IPS-18c (cell line): Measurements from ENCODE around the gene ARHGAP19.

Experiments used
- H3K4me3 ChIP-seq: 2 replicates; pipeline ENCODE4 v1.7.0; 2013; ENCODE audit warnings: low read depth, mild to moderate bottlenecking, low read length, moderate library complexity; ENCODE audit not compliant: insufficient read depth
- H3K9me3 ChIP-seq: one replicate; pipeline ENCODE4 v1.6.1; 2013; ENCODE audit warnings: mild to moderate bottlenecking, low read length, moderate library complexity; ENCODE audit not compliant: control insufficient read depth, insufficient read depth

ARHGAP19 gene

DNA sequence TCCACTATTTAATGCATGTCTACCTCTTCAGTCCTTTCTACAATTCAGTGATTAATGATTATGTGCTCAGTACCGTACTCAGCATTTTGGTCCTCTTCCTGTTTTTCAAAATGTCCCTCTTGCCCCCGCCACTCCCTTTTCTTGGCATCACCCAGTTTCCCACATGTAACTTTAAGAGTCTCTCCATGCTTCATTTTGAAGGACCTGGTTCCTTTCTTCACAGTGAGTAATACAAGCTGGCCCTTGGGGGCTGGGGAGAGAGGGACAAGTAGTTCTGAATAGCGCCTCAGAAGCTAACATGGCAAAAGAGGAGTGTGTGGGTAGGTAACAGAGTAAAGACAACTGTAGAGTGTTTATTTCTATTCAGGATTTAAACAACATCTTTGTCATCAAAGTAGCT, 72.1 kb downstream of the ARHGAP19 start:
- H3K4me3 ChIP-seq, result no peak overlapping the region
- H3K9me3 ChIP-seq, result peaks cover 2% of the 10 kb centered on the region

DNA sequence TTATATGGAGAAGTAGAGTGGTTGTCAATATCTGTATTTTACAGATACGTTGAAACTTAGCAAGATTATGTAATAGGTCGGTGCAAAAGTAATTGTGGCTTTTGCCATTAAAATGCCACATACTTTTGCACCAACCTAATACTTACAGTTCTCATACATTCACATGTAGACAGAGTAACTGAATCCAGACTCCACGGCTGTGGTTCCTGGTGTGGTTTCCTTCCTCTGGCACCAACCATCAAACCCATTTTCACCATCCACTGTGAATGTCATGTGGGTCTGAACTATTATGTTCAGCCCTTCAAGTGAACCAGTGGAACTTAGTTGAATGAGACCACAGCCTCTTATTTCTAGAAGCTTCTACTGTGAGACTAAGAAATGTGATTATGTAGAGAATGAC, 75.1 kb downstream of the ARHGAP19 start:
- no peak overlapping the region for H3K4me3 ChIP-seq
- H3K9me3 ChIP-seq, result peaks cover 2% of the 10 kb centered on the region

DNA sequence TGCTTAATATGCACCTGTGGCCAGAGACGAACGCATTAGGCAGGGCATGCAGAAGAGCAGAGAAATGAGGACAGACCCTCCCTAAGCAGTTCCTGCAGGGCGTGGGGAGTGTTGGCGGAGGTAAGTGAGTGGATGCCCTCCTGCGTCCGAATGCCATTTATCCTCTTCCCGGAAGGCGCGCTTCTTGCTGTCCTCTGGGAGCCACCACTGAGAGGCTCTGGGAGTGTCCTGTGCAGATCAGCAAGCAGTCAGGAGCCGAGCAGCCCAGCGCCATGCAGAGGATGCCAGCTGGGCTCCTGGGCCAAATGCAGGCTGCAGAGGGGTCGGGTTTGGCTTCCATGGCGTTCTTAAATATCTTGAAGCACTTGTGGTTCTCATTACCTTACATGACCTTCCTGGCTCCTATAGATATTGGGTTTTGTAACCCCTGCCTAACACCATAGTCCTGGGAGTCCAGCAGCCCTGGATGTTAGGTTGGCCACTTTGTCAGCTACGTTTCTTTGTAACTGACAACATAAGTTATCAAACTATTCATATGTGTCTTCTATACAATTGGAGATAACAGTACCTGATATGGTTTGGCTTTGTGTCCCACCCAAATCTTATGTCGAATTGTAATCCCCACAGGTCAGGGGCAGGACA, 76.7 kb downstream of the ARHGAP19 start:
- no peaks in the 10 kb centered on the region for H3K9me3 ChIP-seq
- no peak overlapping the region for H3K4me3 ChIP-seq

DNA sequence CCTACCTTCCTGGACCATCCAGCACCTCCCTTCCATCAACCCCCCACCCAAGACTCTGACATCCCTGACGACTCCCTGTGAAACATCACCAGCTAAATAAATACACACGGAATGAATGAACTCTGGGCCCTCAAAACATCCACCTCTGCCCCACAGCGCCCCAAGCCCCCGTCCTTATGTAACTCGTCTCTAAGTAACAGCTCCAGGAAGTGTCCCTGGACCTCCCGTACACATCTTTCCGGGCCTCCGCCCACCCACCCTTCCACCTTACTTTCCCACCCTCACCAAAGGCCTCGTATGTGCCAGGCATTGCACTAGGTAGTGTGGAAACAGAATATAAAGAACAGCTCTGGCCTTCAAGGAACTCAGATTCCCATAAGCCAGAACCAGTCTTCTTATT, 79.0 kb downstream of the ARHGAP19 start:
- H3K9me3 ChIP-seq, result no peaks in the 10 kb centered on the region

DNA sequence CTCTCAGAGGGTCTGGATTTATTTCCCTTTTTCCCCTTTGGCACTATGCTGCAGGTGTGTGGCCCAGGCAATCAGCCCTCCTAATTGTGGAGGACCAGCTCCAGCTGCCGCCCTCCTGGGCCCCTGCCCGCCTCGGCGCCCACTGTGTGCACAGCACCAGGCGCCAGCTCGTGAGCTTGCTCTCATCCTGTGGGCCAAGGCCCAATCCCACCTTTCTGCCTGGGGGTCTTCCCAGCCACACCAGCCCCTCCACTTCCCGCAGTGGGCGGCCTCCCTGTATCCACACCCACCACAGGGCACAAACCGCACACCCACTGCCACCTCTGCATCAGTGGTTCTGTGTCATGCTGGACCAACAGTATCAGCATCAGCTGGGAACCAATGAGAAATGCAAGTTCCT, 81.2 kb downstream of the ARHGAP19 start:
- no peak overlapping the region for H3K4me3 ChIP-seq
- no peaks in the 10 kb centered on the region for H3K9me3 ChIP-seq

More for the DNA sequence above, 79.0 kb downstream of the ARHGAP19 start:
- H3K4me3 ChIP-seq, result no peak overlapping the region

DNA sequence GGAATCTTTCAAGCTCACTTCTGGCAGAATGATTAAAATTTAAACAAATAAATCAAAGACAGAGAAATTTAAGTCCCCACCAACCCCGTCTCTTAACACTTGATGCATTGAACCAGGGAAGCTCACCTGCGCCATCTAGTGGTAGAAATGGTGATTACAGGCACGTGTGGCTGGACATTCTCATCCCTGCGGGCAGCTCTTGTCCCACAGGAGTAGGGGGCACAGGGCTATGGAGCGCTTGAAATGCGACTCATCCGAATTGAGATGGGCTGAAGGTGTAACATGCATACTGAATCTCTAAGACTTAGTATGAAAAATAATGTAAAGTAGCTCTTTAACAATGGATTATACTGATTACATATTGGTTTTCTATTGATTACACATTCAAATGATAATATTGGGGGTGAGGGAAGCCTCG, 81.9 kb downstream of the ARHGAP19 start:
- H3K4me3 ChIP-seq, result no peak overlapping the region

DNA sequence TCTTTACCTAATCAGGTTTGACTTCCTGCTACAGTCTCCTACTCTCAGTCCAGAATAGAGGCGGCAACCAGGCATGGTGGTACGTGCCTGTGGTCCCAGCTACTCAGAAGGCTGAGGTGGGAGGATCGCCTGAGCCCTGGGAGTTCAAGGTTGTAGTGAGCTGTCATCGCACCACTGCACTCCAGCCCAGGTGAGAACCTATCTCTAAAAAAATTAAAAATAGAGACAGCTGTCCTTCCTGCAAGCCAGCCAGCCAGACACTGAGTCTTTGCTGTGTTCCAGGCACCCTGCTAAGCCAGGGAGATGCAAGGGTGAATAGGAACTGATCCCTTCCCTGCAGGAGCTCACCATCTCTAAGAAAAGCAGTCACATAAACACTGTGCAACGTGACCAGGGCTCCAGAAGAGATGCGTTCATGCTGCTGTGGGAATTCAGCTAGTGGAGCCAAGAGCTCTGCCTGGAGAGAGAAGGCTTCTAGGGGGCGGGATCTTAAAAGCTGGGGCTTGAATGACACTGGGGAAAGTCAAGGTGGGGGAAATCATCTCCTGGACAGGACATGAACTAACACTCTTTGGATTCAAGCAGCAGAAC, 84.6 kb downstream of the ARHGAP19 start:
- Histone ChIP-seq H3K9me3 (no peaks in the 10 kb centered on the region), H3K4me3 (no peak overlapping the region)

More for the DNA sequence above, 81.9 kb downstream of the ARHGAP19 start:
- no peaks in the 10 kb centered on the region for H3K9me3 ChIP-seq

DNA sequence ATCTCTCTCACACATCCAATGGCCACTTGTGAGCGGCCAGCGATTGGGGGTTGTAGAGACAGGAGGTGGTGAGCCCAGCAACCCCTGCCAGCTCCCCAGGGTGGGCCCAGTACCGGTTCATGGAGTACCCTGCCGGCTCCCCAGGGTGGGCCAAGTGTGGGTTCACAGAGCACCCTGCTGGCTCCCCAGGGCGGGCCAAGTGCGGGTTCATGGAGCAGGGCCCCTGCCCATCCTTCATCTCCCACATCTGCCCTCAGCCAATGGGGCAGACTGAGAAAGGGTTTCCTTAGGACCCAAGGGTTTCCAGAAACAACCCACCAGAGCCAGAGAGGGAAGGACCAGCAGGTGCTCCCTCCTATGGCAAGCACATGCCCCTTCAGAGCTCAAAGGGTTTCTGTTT, 85.3 kb downstream of the ARHGAP19 start:
- Histone ChIP-seq H3K4me3 (no peak overlapping the region), H3K9me3 (no peaks in the 10 kb centered on the region)

DNA sequence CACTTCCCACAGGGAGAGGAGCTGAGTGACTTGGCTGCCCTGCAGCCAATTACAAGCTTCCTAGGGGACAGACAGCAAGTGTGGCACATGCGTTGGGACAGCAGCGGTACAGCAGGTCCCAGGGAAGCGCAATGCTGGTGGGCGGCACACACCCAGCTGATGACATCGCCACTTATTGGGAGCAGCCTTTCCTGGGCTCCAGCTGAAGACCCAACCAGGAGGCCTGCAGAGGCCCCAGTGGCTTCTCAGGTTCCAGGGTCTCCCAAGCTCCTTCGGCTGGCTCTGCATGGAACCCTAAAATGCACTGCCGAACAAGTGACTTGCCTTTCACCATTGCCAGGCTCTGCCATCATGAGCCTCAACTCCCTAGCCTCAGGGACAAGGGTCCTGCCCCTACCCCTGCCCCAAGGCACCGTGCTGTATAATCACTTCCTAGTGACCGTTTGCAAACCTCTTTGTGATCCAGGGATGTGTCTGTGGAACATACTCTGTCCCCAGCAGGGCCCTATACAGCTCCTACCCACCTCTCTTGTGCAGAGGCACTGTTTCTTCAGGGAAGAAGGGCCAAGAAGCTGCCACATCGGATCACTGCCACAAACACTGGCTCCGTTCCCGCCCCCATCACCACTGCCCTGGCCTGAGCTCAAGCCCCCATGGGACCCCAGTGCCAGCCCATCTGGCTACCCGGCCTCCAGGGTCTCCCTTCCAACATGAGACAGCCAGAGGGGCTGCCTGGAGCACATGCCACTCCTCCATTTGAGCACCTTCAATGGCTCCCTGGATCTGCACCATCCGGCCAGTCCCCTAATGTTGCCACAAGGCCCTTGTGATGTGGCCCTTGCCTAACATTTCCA, 87.4 kb downstream of the ARHGAP19 start:
- Histone ChIP-seq H3K4me3 (no peak overlapping the region), H3K9me3 (no peaks in the 10 kb centered on the region)

DNA sequence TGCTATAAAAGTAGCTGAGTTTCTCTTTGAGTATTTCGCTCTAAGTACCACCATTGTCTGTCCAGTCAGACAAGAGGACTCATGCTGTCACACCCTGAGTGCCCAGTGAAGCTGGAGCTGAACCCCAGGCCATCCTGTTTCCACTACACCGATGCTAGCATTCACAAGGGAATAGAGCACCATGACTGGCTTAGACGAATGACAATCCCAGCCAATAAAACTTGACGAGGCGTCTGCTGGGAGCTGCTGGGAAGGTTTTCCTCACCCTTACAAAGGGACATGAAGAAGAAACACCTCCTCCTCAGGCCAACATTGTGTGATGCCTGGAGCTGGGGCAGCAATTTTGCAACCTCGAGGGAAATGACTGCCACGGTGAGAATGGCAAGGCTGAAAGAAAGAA, 89.2 kb downstream of the ARHGAP19 start:
- no peak overlapping the region for H3K4me3 ChIP-seq
- no peaks in the 10 kb centered on the region for H3K9me3 ChIP-seq

DNA sequence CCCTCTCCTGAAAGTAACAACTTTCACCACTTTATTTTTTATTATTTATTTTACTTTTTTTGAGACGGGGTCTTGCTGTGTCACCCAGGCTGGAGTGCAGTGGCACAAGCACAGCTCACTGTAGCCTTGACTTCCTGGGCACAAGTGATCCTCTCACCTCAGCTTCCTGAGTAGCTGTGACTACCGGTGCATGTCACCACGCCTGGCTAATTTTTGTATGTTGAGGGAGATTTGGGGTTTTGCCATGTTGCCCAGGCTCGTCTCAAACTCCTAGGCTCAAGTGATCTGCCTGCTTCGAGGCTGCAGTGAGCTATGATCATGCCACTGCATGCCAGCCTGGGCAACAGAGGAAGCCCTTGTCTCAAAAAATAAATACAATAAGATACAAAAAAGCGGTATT, 91.8 kb downstream of the ARHGAP19 start:
- Histone ChIP-seq H3K9me3 (no peaks in the 10 kb centered on the region), H3K4me3 (no peak overlapping the region)

DNA sequence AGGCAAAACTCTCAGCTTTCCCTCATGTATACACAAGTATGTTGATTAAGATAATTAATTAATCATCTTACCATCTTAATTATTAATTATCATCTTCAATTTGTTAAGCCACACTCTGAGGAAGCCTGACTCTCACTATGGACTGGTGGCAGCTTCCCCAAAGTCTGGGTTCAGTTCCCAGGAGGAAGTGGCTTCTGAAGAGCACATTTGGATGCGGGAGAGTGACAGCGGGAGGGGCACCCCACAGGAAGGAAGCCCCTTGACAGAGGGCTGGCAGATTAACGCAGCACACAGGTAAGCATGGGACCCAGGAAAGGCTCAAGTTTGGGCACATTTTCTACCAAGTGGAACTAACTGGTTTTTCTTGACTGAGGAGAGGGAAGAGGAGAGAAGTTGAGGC, 93.3 kb downstream of the ARHGAP19 start:
- Histone ChIP-seq H3K9me3 (no peaks in the 10 kb centered on the region), H3K4me3 (no peak overlapping the region)

DNA sequence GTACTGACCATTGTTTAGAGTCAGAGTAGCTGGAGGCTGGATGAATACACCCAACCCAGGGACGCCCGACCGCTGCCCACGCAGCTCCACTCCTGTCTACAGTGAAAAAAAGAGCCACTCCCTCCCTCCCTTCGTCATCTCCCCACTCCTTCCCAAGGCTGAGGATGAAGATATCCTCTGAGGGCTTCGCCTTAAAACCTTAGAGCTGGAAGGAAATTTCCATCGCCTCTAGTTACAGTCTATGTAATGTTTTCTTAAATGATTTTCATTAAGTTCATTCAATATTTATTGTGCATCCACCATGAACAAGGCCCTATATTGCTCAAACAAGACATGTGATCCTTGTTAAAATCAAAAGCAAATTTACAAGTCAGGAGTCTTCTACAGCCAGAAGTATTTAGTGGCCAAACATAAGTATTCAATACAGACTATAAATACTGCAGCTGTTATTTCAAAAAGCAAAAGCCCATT, 95.4 kb downstream of the ARHGAP19 start:
- Histone ChIP-seq H3K4me3 (no peak overlapping the region), H3K9me3 (no peaks in the 10 kb centered on the region)

DNA sequence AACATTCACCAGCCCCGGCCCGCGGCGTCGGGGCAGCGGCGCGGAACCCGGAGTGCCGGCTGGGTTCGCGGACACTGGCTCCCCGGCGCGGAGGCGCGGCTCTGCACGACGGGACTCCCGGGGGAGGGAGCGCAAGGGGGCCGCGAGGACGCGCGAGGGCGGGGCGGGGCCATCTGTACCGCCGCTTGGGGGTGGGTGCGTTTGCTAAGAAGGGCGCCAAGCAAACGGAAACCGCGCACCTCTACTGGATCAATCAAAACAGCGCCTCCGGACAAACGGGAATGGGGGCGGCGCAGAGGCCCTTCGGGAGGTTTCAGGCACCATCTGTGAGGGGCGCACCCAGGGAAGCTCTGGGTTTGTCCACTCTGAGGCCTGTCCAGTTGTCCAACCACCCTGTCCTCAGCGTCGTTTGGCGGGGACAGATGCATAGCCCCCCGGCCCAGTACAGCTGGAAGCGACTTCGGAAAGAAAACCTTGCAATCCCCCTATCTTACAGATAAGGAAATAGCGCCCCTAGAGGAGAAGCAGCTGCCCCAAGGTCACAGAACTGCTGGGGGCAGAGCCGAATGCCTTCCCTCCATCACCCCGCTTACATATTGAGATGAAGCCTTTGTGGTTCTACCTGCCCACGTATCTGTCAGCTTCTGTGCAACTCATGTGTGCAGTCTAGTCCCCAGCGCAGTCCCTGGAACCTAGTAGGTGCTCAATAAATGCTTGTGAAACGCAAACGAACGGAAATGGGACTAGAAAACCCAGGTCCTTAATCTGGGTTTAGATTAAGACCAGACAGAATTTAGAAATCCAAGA, 96.0 kb downstream of the ARHGAP19 start:
- H3K4me3 ChIP-seq, result peak overlapping the region; percentile 74

DNA sequence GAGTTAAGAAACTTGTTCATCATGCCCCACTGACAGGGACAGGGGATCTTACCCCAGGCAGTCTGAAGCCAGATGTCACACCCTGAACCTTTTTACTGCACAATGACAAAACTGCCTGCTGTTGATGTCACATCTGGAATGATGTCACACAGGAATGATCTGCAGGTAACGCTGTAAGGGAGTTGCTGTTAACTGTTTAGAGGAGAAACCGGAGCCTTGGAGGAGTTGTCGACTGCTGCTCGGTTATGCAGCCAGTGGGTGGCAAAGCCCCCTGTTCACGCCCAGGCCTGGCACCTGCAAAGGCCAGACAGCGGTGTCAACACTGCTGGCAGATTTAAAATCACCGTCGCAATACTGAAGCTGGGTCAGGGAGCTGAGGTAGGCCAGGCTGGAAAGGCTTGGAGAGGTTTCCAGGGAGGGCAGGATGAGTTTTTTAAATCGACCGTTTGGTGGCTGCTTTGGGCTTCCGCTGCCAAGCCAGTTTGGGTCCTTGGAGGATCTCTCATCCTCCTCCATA, 96.7 kb downstream of the ARHGAP19 start:
- H3K4me3 ChIP-seq, result peak overlapping the region; percentile 74
- no peaks in the 10 kb centered on the region for H3K9me3 ChIP-seq

More for the DNA sequence above, 96.0 kb downstream of the ARHGAP19 start:
- H3K9me3 ChIP-seq, result no peaks in the 10 kb centered on the region

DNA sequence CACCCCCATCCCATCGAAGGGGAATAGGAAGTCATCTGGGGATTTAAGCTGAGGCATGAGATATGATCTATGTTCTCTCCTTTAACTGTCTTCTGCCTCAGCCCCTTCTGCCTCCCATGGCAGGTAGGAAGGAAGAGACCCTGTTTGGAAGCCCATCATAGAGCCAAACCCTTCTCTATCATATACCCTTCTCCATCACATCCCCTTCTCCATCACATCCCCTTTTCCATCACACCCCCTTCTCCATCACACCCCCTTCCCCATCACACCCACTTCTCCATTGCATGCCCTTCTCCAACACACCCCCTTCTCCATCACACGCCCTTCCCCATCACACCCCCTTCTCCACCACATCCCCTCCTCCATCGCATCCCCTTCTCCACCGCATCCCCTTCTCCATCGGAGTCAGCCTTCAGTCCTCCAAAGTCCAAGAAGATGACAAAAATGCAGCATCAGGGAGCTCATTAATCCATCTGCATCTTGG, 99.4 kb downstream of the ARHGAP19 start:
- Histone ChIP-seq H3K4me3 (no peak overlapping the region), H3K9me3 (peaks cover under 1% of the 10 kb centered on the region)

DNA sequence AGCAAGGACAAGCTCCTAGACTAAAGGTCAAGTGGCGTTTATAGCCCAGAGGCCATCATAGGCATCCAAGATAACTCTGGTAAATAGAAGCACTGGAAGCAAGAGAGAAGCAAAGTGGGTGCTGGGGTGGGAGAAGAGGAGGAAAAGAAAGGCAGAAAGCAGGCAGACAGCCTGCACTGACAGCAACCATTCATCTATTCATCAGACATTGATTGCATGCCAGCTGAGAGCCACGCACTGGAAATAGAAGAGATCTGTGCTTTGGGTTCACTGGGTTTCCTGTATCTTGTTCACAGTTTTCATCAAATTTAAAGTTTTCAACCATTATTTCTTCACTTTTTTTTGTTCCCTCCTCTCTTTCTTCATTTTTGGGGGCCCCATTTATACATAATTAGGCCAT, 102.0 kb downstream of the ARHGAP19 start:
- no peak overlapping the region for H3K4me3 ChIP-seq
- peaks cover 3% of the 10 kb centered on the region for H3K9me3 ChIP-seq
